Mucosa of descending colon (tissue), 3 donors: ENCODE data around the gene EVI5. TPM values are rescaled to one million over a fixed set of nuclear protein-coding genes. Genes with fewer than 3 reads are reported as not detected.
"Not testable (repeated sequence)": the region's sequence is repeated elsewhere in the genome, so short reads cannot be mapped to it uniquely, and the experiment has no call there.

Source experiments
- ATAC-seq: fragments of 200-7000 bp; cut with Tn5 transposase; one replicate; pipeline ENCODE4 v1.9.1; 2020; ENCODE audit warnings: mild to moderate bottlenecking, moderate library complexity
- DNase-seq, 3 donors: peaks; one replicate each; pipeline ENCODE4 v3.0.0-alpha.2; 2020
- H3K36me3 ChIP-seq: fragments of 200-600 bp; one replicate; pipeline ENCODE4 v1.8.0; 2021; ENCODE audit warnings: low read depth, mild to moderate bottlenecking
- H3K4me1 ChIP-seq: fragments of 200-600 bp; one replicate; pipeline ENCODE4 v1.8.0; 2021; ENCODE audit warnings: low read depth, mild to moderate bottlenecking
- H3K4me3 ChIP-seq: fragments of 200-600 bp; one replicate; pipeline ENCODE4 v1.8.0; 2021; ENCODE audit warnings: mild to moderate bottlenecking
- H3K9me3 ChIP-seq: fragments of 200-600 bp; one replicate; pipeline ENCODE4 v1.8.0; 2021; ENCODE audit warnings: mild to moderate bottlenecking
- CTCF ChIP-seq: fragments of 200-600 bp; IDR thresholded peaks from one replicate; pipeline ENCODE4 v1.8.0; 2022; ENCODE audit warnings: antibody characterized with exemption, mild to moderate bottlenecking
- intact Hi-C, 2 donors: fragments of 100-400 bp; cut with DNase I in 1 of 2; cut with micrococcal nuclease in 1 of 2; formaldehyde crosslinking; loops; one replicate each; pipeline versions ENCODE4 v1.11.0 to v1.11.1; 2022; cut with DNase I, micrococcal nuclease
- total RNA-seq, 3 donors: library from RNA; stranded (reverse); fragmentation: NEBNext Ultra II Directional in 2 of 3; extraction: Animal tissue kit (Norgen Biotek cat#: 25700) in 2 of 3; gene quantifications; one replicate each; pipeline versions ENCODE4 v1.2.1 to v1.2.4, GENCODE V29; 2021 to 2023
- donor health status: DM: no; HTN: no; CAD: no; lungs with moderate emphysema.
- donor health status: DM: no; HTN: no; CAD: no.
- donor health status: DM: no; HTN: yes; CAD: no.

EVI5 gene
- total RNA-seq, 3 donors from 2014 or later = 32.3 to 52.4 (median 33.5) TPM

GRCh38 chr1:92536211-92536979 lies 248.5 kb downstream of the EVI5 start:
- intact Hi-C loops = no loop called here
- Histone ChIP-seq H3K4me3 (no peak overlapping the region), H3K9me3 (no peaks in the 10 kb centered on the region), H3K36me3 (no peaks in the 10 kb centered on the region), H3K4me1 (peaks cover 4% of the 10 kb centered on the region)
- DNase-seq (no peak), ATAC-seq (no peak)
- TF ChIP-seq CTCF = no peak

GRCh38 chr1:92532371-92532770 lies 252.5 kb downstream of the EVI5 start:
- H3K9me3 ChIP-seq, intact Hi-C loops, DNase-seq, H3K4me1 ChIP-seq, ATAC-seq, H3K4me3 ChIP-seq, H3K36me3 ChIP-seq: not testable (repeated sequence)

- H3K4me1 ChIP-seq, H3K4me3 ChIP-seq, H3K9me3 ChIP-seq, intact Hi-C loops, DNase-seq, ATAC-seq, H3K36me3 ChIP-seq: not testable (repeated sequence)
These were observed 253.0 kb downstream of the EVI5 start for GRCh38 chr1:92531939-92532338.

- H3K9me3 ChIP-seq = no peaks in the 10 kb centered on the region
- no peak for TF ChIP-seq CTCF
- intact Hi-C loops = no loop called here
- DNase-seq (no peak), ATAC-seq (no peak)
- no peaks in the 10 kb centered on the region for H3K4me1 ChIP-seq
- no peaks in the 10 kb centered on the region for H3K36me3 ChIP-seq
- no peak overlapping the region for H3K4me3 ChIP-seq
These were observed 257.2 kb downstream of the EVI5 start for GRCh38 chr1:92527670-92528069.

GRCh38 chr1:92524944-92525590 lies 259.8 kb downstream of the EVI5 start:
- not testable (repeated sequence) for ATAC-seq

GRCh38 chr1:92519043-92519442 lies 265.9 kb downstream of the EVI5 start:
- H3K9me3 ChIP-seq = no peaks in the 10 kb centered on the region
- H3K4me3 ChIP-seq = no peak overlapping the region
- no peak for TF ChIP-seq CTCF
- no peaks in the 10 kb centered on the region for H3K4me1 ChIP-seq
- no peaks in the 10 kb centered on the region for H3K36me3 ChIP-seq
- DNase-seq (no peak), ATAC-seq (no peak)
- intact Hi-C loops = no loop called here

More at GRCh38 chr1:92524944-92525590, 259.8 kb downstream of the EVI5 start:
- H3K9me3 ChIP-seq, intact Hi-C loops, H3K36me3 ChIP-seq, H3K4me3 ChIP-seq, H3K4me1 ChIP-seq, DNase-seq: not testable (repeated sequence)

GRCh38 chr1:92516574-92516973 lies 268.3 kb downstream of the EVI5 start:
- no peak for TF ChIP-seq CTCF
- no peak overlapping the region for H3K4me3 ChIP-seq
- no peaks in the 10 kb centered on the region for H3K4me1 ChIP-seq
- intact Hi-C loops = no loop called here
- ATAC-seq (no peak), DNase-seq (no peak)
- H3K36me3 ChIP-seq = no peaks in the 10 kb centered on the region
- no peaks in the 10 kb centered on the region for H3K9me3 ChIP-seq
